Keratinocyte (primary cell): ENCODE data around the gene CYP2R1. TPM values are rescaled to one million over a fixed set of nuclear protein-coding genes. Genes with fewer than 3 reads are reported as not detected.

Experiments
- DNase-seq: peaks from one replicate; pipeline ENCODE4 v3.0.0-alpha.2; 2011; ENCODE audit warnings: low read depth, missing footprints, low spot score
- FAIRE-seq: peaks from 2 replicates; lab custom pipeline; 2011; peaks lifted over from hg19 to GRCh38; lab: Jason Lieb, UNC
- H2AFZ ChIP-seq: 2 replicates; pipeline ENCODE4 v1.6.0; 2012; ENCODE audit warnings: low read length, control low read depth, inconsistent platforms; ENCODE audit not compliant: control insufficient read depth
- H3K27ac ChIP-seq: 2 replicates; pipeline ENCODE4 v1.5.1; 2011; ENCODE audit warnings: low read length; ENCODE audit not compliant: control insufficient read depth, insufficient read depth
- H3K27me3 ChIP-seq: 3 replicates; pipeline ENCODE4 v1.6.0; 2011; ENCODE audit warnings: low read length; ENCODE audit not compliant: control insufficient read depth, insufficient read depth; ENCODE audit errors: extremely low read depth
- H3K36me3 ChIP-seq, 2 experiments: 2 replicates in 1 of 2; 3 replicates in 1 of 2; pipeline ENCODE4 v1.5.1; 2011; ENCODE audit warnings: low read length in 2 of 2, mild to moderate bottlenecking in 1 of 2; ENCODE audit not compliant: control insufficient read depth in 2 of 2, insufficient read depth in 2 of 2; ENCODE audit errors: extremely low read depth in 1 of 2
- H3K4me1 ChIP-seq: 3 replicates; pipeline ENCODE4 v1.5.1; 2011; ENCODE audit warnings: low read length; ENCODE audit not compliant: control insufficient read depth, insufficient read depth; ENCODE audit errors: extremely low read depth
- H3K4me2 ChIP-seq: 3 replicates; pipeline ENCODE4 v1.6.0; 2011; ENCODE audit warnings: low read depth, low read length; ENCODE audit not compliant: control insufficient read depth, insufficient read depth; ENCODE audit errors: extremely low read depth
- H3K4me3 ChIP-seq, 3 experiments: fragments of 200-600 bp in 1 of 3; sonication (generic) in 1 of 3; 2 replicates in 2 of 3; 3 replicates in 1 of 3; pipeline ENCODE4 v1.5.1; 2011 to 2016; ENCODE audit warnings: low read length in 3 of 3, mild to moderate bottlenecking in 3 of 3, control low read depth in 2 of 3, inconsistent platforms in 1 of 3, low read depth in 1 of 3, mixed read lengths in 1 of 3, mixed run types in 1 of 3, moderate library complexity in 1 of 3; ENCODE audit not compliant: control insufficient read depth in 2 of 3, insufficient read depth in 2 of 3; ENCODE audit errors: extremely low read depth in 1 of 3
- H3K79me2 ChIP-seq: 2 replicates; pipeline ENCODE4 v1.6.0; 2012; ENCODE audit warnings: low read length; ENCODE audit not compliant: control insufficient read depth, insufficient read depth
- H3K9ac ChIP-seq: 3 replicates; pipeline ENCODE4 v1.6.0; 2011; ENCODE audit warnings: low read length; ENCODE audit not compliant: control insufficient read depth, insufficient read depth; ENCODE audit errors: extremely low read depth
- H3K9me1 ChIP-seq: 3 replicates; pipeline ENCODE4 v1.6.0; 2011; ENCODE audit warnings: low read length; ENCODE audit not compliant: control insufficient read depth, insufficient read depth; ENCODE audit errors: extremely low read depth
- H3K9me3 ChIP-seq: 2 replicates; pipeline ENCODE4 v1.5.1; 2012; ENCODE audit warnings: low read depth, low read length; ENCODE audit not compliant: control insufficient read depth
- H4K20me1 ChIP-seq: 3 replicates; pipeline ENCODE4 v1.6.0; 2011; ENCODE audit warnings: low read length; ENCODE audit not compliant: control insufficient read depth, insufficient read depth; ENCODE audit errors: extremely low read depth
- CTCF ChIP-seq, 3 experiments: IDR thresholded peaks in 1 of 3; conservative IDR thresholded peaks in 1 of 3; optimal IDR thresholded peaks in 1 of 3; 2 replicates in 2 of 3; 3 replicates in 1 of 3; pipeline versions ENCODE3 to v1.5.1; 2011; ENCODE audit warnings: low read length in 3 of 3, mild to moderate bottlenecking in 3 of 3, moderate library complexity in 2 of 3, control low read depth in 1 of 3, inconsistent platforms in 1 of 3; ENCODE audit not compliant: insufficient read depth in 2 of 3; ENCODE audit errors: extremely low read depth in 1 of 3
- EZH2 ChIP-seq: IDR thresholded peaks from one replicate; pipeline ENCODE4 v1.6.1; 2012; ENCODE audit warnings: inconsistent platforms, mild to moderate bottlenecking, low read length, moderate library complexity
- dilution Hi-C: fragments of 300-500 bp; cut with MboI; formaldehyde crosslinking; loops from one replicate; pipeline ENCODE4 v1.7.0; 2020; ENCODE audit warnings: low sequenced_read_pairs; ENCODE audit not compliant: extremely low pct_ligation_motif_present
- polyA plus RNA-seq, 5 experiments: library from polyadenylated mRNA; depleted of rRNA in 3 of 5; stranded (reverse) in 3 of 5; stranded (forward) in 1 of 5; unstranded in 1 of 5; fragments of >200 nt; gene quantifications; 1 replicate in 1 of 5; 2 replicates in 3 of 5; 3 replicates in 1 of 5; pipeline versions ENCODE4 v1.2.1 to v1.2.3, GENCODE V29; 2011 to 2012; ENCODE audit warnings: missing spikeins in 2 of 5, low read depth in 1 of 5, low replicate concordance in 1 of 5

CYP2R1 gene
- polyA plus RNA-seq, 1 donor (not counting 4 experiments of a cell fraction or from before 2014, with no cell fraction given) = 15.5 TPM

- Histone ChIP-seq H3K9me3 (no peaks in the 10 kb centered on the region), H3K27ac (no peak overlapping the region), H3K9ac (no peak overlapping the region), H3K79me2 (no peaks in the 10 kb centered on the region), H3K4me3 (no peak overlapping the region), H3K27me3 (peaks cover 3% of the 10 kb centered on the region), H3K4me2 (no peak overlapping the region), H3K4me1 (no peaks in the 10 kb centered on the region), H3K9me1 (no peaks in the 10 kb centered on the region), H4K20me1 (no peaks in the 10 kb centered on the region), H3K36me3 (no peaks in the 10 kb centered on the region), H2AFZ (no peak overlapping the region)
- TF ChIP-seq EZH2 = no peak
- no peak for TF ChIP-seq CTCF (optimal IDR thresholded peaks at IDR 0.05 in 1 of 3, IDR thresholded peaks at IDR 0.05 in 1 of 3, conservative IDR thresholded peaks at IDR 0.05 in 1 of 3; ENCODE audit: extremely low read depth in 1 of 3, insufficient read depth in 2 of 3, low read length in 3 of 3)
- dilution Hi-C loops = no loop called here
- FAIRE-seq (no peak), DNase-seq (no peak)
These were observed 30.4 kb downstream of the CYP2R1 start for GRCh38 chr11:14861680-14862079.

GRCh38 chr11:14860511-14860910 is 31.5 kb downstream of the CYP2R1 start:
- TF ChIP-seq CTCF (optimal IDR thresholded peaks at IDR 0.05 in 1 of 3, IDR thresholded peaks at IDR 0.05 in 1 of 3, conservative IDR thresholded peaks at IDR 0.05 in 1 of 3; ENCODE audit: extremely low read depth in 1 of 3, insufficient read depth in 2 of 3, low read length in 3 of 3) = no peak
- TF ChIP-seq EZH2 = no peak
- DNase-seq (no peak), FAIRE-seq (no peak)
- H3K79me2 ChIP-seq = no peaks in the 10 kb centered on the region
- H3K36me3 ChIP-seq = no peaks in the 10 kb centered on the region
- H3K9ac ChIP-seq = no peak overlapping the region
- no peaks in the 10 kb centered on the region for H3K9me1 ChIP-seq
- H3K4me3 ChIP-seq = no peak overlapping the region
- no peaks in the 10 kb centered on the region for H3K4me1 ChIP-seq
- H4K20me1 ChIP-seq = no peaks in the 10 kb centered on the region
- H3K27ac ChIP-seq = no peak overlapping the region
- dilution Hi-C loops = no loop called here
- H3K27me3 ChIP-seq = peaks cover 3% of the 10 kb centered on the region
- H2AFZ ChIP-seq = no peak overlapping the region
- no peak overlapping the region for H3K4me2 ChIP-seq
- H3K9me3 ChIP-seq = no peaks in the 10 kb centered on the region
